Measurements from ENCODE around the gene SLC6A2. TPM values are rescaled to one million over a fixed set of nuclear protein-coding genes. Genes with fewer than 3 reads are reported as not detected.

Gene SLC6A2
- total RNA-seq, 4 donors from 2014 or later, result 0.47 to 0.48 TPM; not detected in 2

GRCh38 chr16:55728797-55729196 is 73.0 kb downstream of the SLC6A2 start:
- ATAC-seq (ENCODE audit: low FRiP score), result no peak
- DNase-seq (ENCODE audit: low spot score), result no peak
- TF ChIP-seq, protein P1, sequence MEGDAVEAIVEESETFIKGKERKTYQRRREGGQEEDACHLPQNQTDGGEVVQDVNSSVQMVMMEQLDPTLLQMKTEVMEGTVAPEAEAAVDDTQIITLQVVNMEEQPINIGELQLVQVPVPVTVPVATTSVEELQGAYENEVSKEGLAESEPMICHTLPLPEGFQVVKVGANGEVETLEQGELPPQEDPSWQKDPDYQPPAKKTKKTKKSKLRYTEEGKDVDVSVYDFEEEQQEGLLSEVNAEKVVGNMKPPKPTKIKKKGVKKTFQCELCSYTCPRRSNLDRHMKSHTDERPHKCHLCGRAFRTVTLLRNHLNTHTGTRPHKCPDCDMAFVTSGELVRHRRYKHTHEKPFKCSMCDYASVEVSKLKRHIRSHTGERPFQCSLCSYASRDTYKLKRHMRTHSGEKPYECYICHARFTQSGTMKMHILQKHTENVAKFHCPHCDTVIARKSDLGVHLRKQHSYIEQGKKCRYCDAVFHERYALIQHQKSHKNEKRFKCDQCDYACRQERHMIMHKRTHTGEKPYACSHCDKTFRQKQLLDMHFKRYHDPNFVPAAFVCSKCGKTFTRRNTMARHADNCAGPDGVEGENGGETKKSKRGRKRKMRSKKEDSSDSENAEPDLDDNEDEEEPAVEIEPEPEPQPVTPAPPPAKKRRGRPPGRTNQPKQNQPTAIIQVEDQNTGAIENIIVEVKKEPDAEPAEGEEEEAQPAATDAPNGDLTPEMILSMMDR (IDR thresholded peaks at IDR 0.05), result no peak

- DNase-seq (ENCODE audit: low spot score), result no peak
- ATAC-seq (ENCODE audit: low FRiP score), result no peak
- TF ChIP-seq, protein P1 (IDR thresholded peaks at IDR 0.05), result no peak
Measured at GRCh38 chr16:55730115-55730514, 74.3 kb downstream of the SLC6A2 start.

- no peak for ATAC-seq (ENCODE audit: low FRiP score)
- TF ChIP-seq, protein P1 (IDR thresholded peaks at IDR 0.05), result no peak
Measured at GRCh38 chr16:55732496-55732895, 76.7 kb downstream of the SLC6A2 start.

GRCh38 chr16:55734665-55735064 is 78.9 kb downstream of the SLC6A2 start:
- no peak for DNase-seq (ENCODE audit: low spot score)
- TF ChIP-seq, protein P1 (IDR thresholded peaks at IDR 0.05), result no peak
- no peak for ATAC-seq (ENCODE audit: low FRiP score)

More at GRCh38 chr16:55732496-55732895, 76.7 kb downstream of the SLC6A2 start:
- no peak for DNase-seq (ENCODE audit: low spot score)

- ATAC-seq (ENCODE audit: low FRiP score) (no peak), DNase-seq (ENCODE audit: low spot score) (no peak)
- TF ChIP-seq, protein P1 (IDR thresholded peaks at IDR 0.05), result no peak
Measured at GRCh38 chr16:55735120-55735781, 79.5 kb downstream of the SLC6A2 start.

GRCh38 chr16:55736671-55737070 is 80.9 kb downstream of the SLC6A2 start:
- ATAC-seq (ENCODE audit: low FRiP score) (no peak), DNase-seq (ENCODE audit: low spot score) (no peak)
- TF ChIP-seq, protein P1 (IDR thresholded peaks at IDR 0.05), result no peak

GRCh38 chr16:55737318-55737717 is 81.5 kb downstream of the SLC6A2 start:
- ATAC-seq (ENCODE audit: low FRiP score) (no peak), DNase-seq (ENCODE audit: low spot score) (no peak)
- TF ChIP-seq, protein P1 (IDR thresholded peaks at IDR 0.05), result no peak
